HL-60/S4 (cell line): ENCODE measurements around the gene THSD4.

Experiments
- in situ Hi-C: fragments of 300-500 bp; cut with MboI; formaldehyde crosslinking; loops from 2 replicates; pipeline ENCODE4 v1.14.3; 2022; ENCODE audit warnings: low sequenced_read_pairs

The THSD4 gene

GRCh38 chr15:71288348-71288955 lies 173.2 kb downstream of the THSD4 start:
- in situ Hi-C loops = no loop called here

DNA sequence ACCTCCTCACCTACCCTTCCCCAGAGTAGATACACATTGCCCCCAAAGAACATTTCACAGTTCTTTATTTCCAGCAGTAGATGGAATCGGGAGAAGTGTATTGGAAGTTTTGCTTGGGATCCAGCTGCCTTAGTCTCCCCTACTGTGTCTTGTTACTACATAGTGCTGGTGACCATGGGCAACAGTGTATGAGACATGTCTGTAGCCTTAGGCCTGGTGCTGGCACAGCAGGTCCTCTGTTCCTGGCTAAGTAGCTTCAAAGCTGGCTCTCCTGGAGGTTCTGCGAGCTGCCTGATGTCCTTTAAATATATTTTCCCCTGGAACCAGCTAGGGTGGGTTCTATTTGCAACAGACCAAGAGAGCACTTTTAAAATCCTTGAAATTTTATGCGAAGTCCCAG lies 174.7 kb downstream of the THSD4 start:
- in situ Hi-C loops = no loop called here

GRCh38 chr15:71290881-71291635 lies 175.8 kb downstream of the THSD4 start:
- in situ Hi-C loops = no loop called here

GRCh38 chr15:71291723-71292122 lies 176.5 kb downstream of the THSD4 start:
- in situ Hi-C loops = no loop called here

DNA sequence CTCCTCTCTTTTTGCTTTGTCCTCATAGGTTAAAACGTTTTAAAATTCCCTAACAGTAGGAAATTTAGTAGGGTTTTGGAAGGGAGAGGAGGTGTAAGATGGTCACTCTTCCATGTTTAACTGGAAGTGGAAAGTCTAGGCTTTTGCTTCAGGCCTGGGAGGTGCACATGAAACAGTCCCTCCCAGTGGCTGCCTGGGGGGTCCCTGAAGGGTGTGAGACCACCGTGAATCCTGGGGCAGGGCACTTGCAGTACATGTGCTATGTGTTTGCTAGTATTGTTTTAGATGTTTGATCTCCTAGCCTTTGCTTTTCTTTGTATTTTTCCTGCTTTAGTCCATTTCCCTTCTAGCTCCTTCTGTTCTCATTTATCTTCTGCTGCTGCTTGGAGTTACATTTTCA lies 178.5 kb downstream of the THSD4 start:
- in situ Hi-C loops = no loop called here

- in situ Hi-C loops = no loop called here
Observed at GRCh38 chr15:71294251-71294910, 179.1 kb downstream of the THSD4 start.

DNA sequence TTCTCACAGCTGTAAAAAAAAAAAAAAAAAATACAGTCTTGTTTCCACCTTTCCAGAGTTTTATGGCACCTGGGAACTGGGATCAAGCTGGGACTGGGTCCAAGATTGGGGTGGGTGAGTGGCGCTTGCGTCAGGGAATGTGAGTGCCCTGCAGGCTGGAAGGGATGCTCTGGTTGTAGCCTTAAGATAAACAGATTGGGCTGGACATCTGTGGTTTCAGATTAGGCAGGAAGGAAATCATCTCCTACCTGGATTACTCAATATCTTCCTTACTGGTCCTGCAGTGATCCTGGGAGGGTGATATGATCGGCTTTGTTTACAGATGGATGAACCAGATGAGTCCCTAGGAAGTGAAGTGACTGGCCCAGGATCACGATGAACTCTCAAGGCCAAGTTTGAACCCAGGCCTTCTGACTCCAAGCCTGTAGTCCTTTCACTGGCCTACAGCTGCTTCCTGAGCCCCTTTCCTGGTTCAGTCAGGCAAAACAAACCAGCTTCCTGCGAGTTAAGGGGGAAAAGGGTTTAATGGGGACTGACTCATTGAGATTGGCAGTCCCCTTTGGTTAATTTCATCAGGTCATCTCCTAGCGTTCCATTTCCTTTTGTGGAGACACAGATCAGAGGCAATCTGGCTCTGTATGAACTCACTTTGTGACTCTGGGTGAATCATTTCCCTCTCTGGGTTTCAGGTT lies 179.8 kb downstream of the THSD4 start:
- in situ Hi-C loops = no loop called here

DNA sequence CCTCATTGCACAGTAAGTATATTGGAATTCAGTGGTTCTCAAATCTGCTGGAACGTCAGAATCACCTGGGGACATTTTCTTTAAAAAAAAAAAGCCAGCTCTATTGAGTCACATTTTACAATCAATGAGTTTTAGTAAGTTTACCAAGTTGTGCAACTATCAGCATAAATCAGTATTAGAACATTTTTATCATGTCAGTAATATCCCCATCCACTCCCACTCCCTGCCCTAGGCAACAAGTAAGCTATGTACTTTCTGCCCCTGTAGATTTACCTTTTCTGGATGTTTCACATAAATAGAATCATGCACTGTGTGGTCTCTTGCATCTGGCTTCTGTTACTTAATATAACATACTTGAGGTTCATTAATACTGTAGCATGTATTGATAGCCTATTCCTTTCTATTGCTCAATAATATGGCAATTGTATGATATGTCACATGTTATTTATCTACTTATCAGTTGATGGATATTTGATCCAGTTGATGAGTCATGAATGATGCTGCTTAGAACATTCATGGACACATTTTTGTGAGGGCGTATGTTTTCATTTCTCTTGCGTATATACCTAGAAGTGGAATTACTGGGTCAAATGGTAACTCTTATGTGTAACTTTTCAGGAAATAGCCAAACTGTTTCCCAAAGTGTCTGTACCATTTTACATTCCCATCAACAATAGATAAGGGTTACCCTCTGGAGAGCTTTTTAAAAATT lies 180.5 kb downstream of the THSD4 start:
- in situ Hi-C loops = no loop called here

GRCh38 chr15:71296315-71296679 lies 181.0 kb downstream of the THSD4 start:
- in situ Hi-C loops = no loop called here

DNA sequence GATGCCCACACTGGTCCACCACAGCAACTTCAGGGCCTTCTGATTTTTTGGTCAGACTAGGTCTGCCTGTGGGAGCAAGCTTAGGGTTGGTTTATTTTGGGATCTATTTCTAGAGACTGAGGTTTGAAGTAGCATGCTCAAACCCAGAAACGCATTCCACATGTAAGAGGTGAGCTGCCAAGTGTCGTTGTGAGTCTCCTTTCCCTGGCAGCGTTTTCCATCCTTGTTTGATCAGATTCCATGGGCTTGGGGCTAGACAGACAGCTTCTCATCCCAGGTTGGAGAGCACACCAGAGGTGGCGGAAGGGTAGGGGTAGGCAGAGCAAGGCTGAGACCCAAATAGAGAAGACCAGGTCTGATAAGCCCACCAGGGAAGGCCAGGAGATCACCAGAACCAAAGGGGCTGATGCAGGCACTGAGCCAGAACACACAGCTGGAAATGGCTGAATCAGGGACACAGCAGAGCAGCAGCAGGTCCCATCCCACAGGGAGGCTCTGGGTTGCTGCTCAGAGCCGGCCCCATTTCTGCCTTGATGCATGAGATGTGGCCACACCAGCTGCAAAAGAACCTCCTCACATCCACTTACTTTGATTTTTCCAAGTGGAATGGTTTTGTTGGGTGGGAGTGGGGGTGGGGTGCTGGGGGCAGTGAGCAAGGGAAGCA lies 186.8 kb downstream of the THSD4 start:
- in situ Hi-C loops = no loop called here

GRCh38 chr15:71302861-71303410 lies 187.7 kb downstream of the THSD4 start:
- in situ Hi-C loops = no loop called here

DNA sequence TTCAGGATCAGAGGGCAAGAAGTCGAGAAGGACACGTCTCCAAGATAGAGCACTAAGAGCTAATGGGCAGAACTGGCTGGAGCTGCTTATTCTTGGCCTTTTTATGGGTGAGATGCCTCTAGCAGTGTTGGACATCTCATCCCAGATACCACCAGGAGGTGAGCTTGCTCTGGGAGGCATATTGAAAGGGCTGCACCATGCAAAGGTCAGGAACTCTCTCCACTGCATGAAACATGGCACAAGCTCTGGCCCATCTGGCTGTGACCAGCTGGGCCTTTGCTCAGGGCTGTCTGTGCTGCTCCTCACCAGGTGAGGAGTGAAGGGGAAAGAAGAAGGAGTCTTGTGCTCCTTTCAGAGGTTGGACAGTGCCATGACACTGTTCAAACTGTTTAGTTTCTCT lies 188.7 kb downstream of the THSD4 start:
- in situ Hi-C loops = no loop called here

GRCh38 chr15:71304681-71305080 lies 189.4 kb downstream of the THSD4 start:
- in situ Hi-C loops = no loop called here

GRCh38 chr15:71306538-71306937 lies 191.3 kb downstream of the THSD4 start:
- in situ Hi-C loops = no loop called here

- in situ Hi-C loops = no loop called here
Observed at GRCh38 chr15:71312194-71312708, 197.0 kb downstream of the THSD4 start.

GRCh38 chr15:71312731-71313460 lies 197.6 kb downstream of the THSD4 start:
- in situ Hi-C loops = no loop called here

DNA sequence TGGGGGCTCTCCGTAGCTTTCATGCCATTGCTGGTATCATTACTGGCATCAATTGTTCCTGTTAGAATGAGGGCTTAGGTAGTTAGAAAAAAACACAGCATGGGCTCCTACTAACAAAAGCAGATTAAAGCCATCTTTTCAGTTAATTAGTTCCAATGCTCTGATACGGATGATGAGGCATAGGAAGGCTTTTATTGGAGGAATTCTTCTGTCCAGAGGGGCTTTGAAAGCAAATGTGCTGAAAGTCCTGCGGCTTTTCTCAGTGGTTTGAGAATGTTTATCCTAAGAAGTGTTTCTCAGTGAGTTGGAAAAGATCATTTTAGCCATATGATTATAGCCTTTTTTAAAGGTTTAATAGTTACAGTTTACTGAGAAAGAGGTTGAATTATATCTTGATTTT lies 198.5 kb downstream of the THSD4 start:
- in situ Hi-C loops = no loop called here

GRCh38 chr15:71314956-71315537 lies 199.8 kb downstream of the THSD4 start:
- in situ Hi-C loops = no loop called here

DNA sequence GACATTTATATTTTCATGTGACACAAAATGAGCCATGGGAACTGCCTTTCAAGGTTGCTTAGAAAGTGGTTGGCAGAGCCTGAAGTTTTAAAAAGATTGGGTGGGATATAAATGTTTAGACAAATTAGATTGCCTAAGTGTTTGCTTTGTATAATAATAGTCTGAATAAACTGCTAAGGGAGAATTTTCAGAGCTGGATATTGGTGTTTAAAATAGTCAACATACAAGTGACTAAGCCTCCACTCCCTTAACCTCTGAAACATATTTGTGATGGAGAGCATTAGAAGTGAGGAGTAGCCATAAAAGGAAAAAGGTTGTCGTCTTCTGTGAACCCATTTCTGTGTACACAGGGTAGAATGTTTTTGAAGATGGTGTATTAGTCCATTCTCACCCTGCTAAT lies 201.6 kb downstream of the THSD4 start:
- in situ Hi-C loops = no loop called here
